Germinal center (tissue), 1 donor: Measurements from ENCODE around the gene RPS27A.
"Not testable (repeated sequence)": the region's sequence is repeated elsewhere in the genome, so short reads cannot be mapped to it uniquely, and the experiment has no call there.

Experiments
- DNase-seq: peaks from one replicate; pipeline ENCODE4 v3.0.0; 2012; ENCODE audit warnings: mixed read lengths, low spot score

The RPS27A gene

DNA sequence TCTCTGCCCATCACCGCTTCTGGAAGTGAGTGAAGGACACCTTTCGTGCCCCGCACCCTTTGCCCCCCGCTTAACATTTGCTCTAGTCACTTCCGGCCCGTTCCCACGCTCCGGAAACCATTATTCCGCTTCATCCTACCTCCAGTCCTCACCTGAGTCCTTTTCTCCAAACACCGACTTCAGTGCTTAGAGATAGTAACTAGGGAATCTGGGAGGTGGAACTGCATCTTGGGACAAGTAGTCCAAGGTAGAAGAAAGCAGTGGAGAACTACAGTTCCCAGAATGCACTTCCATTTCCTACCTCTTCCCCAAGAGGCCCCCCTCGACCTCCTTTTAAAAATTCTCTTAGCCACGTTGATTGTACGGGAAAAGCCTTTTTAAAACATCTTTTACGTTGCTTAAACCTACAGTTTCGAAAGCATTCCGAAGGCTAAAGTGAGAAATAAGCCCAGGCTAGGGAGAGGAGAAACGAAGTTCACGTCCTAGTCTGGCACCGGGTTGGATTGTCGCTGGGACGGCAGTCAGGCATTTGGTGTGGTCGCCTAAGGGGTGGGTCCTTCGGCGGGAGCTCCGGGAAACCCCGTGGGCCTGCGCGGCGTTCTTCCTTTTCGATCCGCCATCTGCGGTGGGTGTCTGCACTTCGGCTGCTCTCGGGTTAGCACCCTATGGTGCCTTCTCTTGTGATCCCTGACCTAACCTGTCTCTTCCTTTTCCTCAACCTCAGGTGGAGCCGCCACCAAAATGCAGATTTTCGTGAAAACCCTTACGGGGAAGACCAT is at the start of gene RPS27A, which contains the start of gene CLHC1:
RPS27A (plus strand) TSS at position 605 of the 779 bp plus-strand sequence; CDS start at position 742, 137 bp downstream.
CLHC1 (minus strand) TSS at position 210 of the 779 bp plus-strand sequence. CDS start 9,882 bp downstream, outside the sequence.
- peak; percentile 88 for DNase-seq

DNA sequence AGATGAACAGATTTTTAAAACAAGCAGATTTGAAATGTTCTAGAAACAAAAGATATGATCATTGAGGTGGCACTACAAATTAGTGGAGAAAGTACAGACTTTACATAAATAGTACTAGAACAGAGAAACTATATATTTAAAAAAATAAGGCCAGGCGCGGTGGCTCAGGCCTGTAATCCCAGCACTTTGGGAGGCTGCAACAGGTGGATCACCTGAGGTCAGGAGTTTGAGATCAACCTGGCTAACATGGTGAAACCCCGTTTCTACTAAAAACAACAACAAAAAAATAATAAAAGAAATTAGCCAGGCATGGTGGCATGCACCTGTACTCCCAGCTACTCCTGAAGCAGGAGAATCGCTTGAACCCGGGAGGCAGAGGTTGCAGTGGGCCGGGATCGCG is 45.7 kb upstream of the RPS27A start:
- not testable (repeated sequence) for DNase-seq

DNA sequence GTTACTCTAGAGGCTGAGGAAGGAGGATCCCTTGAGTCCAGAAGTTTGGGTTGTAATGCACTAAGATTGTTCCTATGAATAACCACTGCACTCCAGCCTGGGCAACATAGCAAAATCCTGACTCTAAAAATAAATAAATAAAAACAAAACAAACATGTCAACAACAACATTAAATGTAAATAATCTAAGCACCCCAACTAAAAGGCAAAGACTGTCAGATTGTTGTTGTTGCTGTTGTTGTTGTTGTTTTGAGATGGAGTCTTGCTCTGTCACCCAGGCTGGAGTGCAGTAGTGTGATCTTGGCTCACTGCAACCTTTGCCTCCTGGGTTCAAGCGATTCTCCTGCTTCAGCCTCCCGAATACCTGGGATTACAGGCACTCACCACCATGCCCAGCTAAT is 40.6 kb upstream of the RPS27A start:
- not testable (repeated sequence) for DNase-seq

DNA sequence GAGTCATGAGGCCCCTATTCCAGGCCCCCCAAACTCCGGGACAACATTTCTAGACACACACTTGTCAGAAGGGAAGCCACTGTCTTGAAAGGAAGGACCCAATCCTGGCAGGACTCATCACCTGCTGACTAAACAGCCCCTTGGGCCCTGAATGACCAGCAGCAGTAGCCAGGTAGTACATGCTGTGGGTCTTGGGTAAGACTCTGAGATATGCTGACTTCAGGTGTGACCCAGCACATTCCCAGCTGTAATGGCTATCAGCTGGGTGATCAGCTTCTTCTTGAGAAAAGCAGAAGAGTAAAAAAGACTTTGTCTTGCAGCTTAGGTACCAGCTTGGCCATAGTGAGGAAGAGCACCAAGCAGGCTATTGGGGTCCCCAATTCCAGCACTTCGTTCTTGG is 36.0 kb upstream of the RPS27A start:
- DNase-seq: no peak

DNA sequence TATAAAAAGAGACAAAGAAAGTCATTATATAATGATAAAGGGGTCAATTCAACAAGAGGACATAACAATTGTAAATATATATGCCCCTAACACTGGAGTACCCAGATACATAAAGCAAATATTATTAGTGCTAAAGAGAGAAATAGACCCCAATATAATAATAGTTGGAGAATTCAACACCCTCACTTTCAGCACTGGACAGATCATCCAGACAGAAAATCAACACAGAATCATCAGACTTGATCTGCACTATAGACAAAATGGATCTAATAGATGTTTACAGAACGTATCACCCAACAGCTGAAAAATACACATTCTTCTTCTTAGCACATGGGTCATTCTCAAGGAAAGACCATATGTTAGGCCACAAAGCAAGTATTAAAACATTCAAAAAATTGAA is 32.1 kb upstream of the RPS27A start:
- DNase-seq: no peak

DNA sequence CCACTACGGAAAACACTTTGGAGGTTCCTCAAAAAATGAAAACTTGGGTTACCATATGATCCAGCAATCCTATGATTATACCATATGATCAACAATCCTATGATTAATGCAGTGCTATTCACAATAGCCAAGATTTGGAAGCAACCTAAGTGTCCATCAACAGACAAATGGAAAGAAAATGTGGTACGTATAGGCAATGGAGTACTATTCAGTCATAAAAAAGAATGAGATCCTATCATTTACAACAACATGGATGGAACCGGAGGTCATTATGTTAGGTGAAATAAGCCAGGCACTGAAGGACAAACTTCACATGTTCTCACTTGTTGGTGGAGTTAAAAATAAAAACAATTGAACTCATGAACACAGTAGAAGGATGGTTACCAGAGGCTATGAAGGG is 28.0 kb upstream of the RPS27A start:
- DNase-seq: no peak

DNA sequence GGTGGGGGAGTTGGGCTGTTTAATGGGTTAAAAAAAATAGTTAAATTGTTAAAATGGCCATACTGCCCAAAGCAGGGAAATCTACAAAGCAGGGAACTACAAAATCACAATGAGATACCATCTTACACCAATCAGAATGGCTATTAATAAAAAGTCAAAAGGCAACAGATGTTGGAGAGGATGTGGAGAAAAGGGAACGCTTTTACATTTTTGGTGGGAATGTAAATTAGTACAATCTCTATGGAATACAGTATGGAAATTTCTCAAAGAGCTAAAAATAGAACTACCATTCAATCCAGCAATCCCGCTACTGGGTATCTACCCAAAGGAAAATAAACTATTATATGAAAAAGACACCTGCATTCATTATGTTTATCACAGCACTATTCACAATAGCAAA is 27.5 kb upstream of the RPS27A start:
- DNase-seq: no peak

DNA sequence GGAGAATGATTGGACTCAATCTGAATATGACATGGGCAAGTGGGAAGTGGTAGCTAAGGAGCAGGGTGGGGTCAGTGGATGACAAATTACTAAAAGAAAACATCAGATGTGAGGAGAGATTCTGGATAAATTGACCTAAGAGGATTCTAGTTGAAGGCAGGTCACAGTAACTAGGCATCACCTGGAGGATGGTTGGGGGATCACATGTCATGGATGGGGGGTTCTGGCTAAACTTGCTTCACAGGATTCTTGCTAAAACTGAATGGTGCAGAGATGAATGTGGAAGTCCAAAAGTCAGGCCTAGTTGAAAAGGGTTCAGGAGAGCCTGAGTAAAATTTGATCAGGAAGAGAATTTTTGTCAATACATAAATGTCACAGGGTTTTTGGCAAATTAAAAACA is 18.7 kb upstream of the RPS27A start:
- no peak for DNase-seq

DNA sequence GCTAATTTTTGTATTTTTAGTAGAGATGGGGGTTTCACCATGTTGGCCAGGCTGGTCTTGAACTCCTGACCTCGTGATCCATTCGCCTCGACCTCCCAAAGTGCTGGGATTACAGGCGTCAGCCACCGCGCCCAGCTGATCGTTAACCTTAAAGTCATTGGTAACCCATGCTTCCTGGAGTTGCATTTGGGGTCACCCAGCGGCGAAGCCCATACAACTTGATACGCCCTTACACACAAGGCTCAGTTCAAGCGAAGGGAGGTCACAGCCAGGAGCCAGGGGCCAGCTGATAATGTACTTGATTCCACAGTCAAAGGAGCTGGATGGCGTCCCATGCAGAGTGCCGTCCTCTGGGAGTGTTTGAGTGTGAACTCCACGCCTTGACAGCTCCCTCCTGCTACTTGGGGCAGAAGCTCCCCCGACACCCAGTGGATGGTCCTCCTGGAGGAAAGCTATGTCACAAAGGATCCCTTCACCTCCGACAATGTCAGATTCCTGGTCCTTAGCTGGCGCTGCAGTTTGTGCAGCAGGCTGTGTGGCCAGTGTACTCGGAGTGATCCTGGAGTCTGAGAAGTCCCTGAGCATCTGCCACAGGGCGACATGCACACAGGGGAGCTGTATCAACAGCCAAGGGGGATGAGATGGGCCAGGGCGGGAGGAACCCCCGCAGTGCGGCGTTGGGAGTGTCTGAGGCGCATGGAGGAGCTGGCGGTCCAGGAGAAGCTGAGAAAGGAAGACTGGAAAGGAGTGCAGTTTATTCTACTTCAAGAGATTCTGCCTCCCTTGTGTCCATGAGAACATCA is 8.3 kb upstream of the RPS27A start:
- DNase-seq: no peak

DNA sequence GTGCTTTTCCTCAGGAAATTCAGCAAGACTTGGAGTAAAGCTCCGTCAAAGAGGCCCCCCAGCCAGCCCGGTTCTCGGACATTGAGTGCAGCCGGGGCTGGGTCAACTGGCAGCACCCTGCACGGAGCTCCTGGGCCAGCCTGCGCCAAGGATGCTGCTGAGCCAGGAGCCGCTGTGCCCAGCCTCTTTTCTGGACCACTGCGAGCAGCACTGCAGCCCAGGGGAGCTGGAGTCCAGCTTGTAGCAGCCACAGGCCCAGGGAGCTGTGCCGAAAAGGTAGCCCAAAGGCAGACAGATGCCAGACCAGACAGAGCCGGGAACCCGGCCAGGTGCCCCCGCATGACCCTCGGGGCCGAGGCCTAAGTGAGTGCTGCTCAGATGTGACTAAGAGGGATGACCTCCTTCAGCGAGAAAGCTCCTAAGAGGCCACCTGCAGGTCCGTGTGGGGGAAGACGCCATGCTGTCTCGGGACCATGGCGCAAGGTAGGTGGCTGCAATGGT is 7.7 kb upstream of the RPS27A start:
- DNase-seq: no peak

DNA sequence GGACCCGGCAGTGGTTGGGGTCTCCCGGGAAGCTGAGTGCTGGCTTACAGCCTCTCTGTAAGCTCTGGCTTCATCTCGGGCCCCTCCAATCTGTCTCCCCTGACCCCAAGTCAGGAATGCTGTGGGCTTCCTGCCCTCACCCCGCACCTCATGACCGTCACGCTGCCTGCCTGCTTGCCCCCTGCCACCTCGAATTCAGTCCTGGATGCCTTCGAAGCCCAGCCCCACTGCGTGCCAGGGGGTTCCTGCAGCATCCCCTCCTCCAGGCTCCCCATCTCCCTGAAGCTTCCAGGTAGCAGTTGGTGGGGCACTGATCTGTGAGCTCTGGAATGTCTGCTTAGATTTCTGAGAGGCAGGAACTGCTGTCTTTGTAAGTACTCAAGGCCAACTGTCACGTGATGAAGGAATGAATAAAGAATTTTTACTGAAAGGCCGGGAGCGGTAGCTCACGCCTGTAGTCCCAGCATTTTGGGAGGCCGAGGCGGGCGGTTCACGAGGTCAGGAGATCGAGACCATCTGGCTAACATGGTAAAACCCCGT is 6.9 kb upstream of the RPS27A start:
- no peak for DNase-seq

DNA sequence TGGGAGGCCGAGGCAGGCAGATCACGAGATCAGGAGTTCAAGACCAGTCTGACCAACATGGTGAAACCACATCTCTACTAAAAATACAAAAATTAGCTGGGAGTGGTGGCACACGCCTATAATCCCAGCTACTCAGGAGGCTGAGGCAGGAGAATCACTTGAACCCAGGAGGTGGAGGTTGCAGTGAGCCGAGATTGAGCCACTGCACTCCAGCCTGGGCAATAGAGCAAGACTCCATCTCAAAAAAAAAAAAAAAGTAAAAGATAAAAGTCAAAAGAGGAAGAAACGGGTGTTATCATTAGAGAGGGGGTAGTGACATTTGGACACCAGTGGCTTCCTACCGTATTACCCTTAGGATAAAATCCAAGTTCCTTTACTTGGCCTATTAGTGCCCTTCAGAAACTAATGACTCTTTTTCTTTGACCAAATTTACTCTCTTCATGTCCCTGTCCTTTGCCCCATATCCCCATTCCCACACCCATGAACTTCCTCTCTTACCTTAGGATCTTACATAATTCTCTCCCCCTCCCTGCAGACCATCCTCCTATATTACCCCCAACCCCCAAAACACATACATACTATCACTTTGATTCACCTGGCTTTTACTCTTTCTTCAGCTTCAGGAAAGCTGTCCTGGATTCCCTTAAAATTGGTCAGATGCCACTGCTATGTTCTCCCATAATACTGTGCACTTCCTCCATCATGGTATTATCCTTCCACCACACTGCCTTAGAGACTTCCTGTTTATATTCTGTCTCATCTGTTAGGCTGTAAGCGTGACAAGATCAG is 4.9 kb upstream of the RPS27A start:
- not testable (repeated sequence) for DNase-seq

DNA sequence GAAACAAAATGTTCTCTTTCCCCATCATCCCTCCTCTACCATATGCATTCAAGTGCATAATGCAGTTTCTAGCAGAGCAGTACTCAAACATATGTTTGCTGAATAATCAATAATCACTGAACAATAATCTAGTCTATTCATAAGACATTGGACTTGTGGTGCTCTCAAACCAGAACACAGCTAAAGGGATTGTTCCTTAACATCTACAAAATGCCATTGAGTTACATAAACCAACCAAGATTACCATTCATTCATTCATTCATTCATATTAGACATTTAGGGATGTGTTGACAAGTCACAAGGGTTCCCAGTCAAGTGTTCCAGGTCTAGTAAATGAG is 4.3 kb upstream of the RPS27A start:
- no peak for DNase-seq

DNA sequence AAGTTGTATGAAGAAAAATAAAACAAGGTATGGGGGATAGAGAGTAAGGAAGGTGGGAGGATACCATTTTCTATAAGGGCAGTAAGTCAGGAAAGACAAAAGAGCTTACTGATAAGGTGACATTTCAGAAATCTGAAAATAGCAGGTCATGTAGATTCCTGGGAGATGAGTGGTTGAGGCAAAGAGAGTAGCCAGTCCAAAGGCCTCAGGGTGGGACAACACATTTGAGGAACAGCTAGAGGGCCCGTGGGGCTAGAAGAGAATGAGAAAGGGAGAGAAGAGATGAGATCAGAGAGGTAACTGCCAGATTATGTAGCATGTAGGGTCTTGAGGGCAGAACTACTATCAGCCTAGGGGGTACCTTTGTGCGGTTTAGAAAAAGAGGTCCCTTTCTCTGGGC is 3.3 kb upstream of the RPS27A start:
- DNase-seq: no peak

DNA sequence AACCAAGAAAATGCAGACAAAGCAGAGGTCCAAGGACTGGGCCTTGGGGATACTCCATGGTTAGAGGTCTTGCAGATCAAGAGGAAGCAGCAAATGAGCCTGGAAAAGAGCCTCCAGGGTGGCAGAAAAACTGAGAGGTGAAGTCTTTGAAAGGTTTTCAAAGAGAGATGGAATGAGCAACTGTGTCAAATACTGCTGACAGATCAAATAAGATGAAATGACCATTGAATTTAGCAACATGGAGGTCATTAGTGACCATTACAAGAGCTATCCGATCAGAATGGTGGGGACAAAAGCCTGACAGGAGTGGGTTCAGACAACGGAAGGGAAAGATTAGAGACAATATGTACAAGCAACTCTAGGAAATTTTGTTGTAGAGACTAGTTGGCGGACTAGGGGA is 1.9 kb upstream of the RPS27A start:
- DNase-seq: no peak

DNA sequence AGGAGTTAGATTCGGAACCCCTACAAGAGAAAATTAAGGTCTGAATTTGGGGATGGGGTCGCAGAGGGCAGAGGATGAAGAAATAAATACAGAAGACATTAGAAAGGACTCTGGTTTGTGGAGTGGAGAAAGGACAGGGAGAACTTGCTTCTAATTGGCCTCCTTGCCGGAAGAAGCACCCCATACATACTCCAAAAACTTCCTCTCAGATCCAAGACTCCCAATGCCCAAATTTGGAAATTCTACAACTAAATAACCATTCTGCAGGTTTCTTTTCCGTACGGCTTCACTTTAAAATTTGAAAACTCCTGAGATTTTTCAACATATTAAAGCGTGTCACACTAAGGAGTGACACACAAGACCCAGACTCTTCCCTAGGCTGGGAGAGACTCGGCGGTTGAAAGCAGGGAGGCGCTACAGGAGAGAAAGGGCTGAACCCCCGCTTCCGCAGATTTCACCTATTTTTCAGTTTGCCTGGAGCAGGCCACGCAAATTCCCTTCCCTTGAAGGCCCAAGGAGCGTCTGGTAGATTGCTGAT is 873 bp upstream of the RPS27A start:
- no peak for DNase-seq

DNA sequence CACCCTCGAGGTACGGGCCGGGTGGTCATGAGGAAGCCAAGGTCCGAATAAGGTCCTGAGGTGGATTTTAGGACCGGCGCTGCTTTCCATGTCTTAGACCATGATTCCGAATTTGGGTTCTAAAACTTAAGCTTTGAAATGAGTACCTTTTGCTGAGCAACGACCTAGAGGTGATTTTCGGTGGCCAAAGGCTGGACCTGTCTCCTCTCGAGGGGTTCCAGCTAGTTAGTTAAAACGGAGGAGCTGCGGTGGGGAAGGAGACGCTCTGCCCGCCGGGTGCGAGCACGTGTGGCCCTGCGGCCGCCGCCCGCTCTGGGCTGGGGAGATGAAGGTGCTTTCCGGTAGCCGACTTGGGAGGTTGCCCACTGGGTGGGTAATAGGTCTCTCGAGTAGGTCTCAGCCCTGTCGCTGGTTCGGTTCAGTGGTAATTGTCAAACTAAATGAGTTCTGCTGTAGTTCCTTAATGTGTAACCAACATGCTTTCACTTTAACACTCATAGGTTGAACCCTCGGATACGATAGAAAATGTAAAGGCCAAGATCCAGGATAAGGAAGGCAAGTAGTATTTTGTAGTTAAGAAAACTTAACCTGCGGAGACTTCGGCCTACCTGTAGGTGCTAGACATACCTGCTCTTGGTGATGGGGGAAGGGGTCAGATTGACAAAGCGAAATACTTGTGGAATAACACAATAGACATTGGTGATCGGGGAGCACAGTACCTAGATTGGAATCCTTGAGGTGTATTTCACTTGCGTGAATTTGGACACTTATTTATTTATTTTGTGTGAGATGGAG is 572 bp downstream of the RPS27A start:
- peak; percentile 54 for DNase-seq

DNA sequence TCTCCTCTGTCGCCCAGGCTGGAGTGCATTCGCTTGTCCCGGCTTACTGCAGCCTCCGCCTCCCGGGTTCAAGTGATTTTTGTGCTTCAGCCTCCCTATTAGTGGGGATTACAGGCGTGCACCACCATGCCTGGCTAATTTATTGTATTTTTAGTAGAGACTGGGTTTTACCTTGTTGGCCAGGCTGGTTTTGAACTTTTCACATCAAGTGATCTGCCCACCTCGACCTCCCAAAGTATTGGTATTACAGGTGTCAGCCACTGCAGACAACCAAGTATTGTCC is 1.1 kb downstream of the RPS27A start:
- DNase-seq: no peak

DNA sequence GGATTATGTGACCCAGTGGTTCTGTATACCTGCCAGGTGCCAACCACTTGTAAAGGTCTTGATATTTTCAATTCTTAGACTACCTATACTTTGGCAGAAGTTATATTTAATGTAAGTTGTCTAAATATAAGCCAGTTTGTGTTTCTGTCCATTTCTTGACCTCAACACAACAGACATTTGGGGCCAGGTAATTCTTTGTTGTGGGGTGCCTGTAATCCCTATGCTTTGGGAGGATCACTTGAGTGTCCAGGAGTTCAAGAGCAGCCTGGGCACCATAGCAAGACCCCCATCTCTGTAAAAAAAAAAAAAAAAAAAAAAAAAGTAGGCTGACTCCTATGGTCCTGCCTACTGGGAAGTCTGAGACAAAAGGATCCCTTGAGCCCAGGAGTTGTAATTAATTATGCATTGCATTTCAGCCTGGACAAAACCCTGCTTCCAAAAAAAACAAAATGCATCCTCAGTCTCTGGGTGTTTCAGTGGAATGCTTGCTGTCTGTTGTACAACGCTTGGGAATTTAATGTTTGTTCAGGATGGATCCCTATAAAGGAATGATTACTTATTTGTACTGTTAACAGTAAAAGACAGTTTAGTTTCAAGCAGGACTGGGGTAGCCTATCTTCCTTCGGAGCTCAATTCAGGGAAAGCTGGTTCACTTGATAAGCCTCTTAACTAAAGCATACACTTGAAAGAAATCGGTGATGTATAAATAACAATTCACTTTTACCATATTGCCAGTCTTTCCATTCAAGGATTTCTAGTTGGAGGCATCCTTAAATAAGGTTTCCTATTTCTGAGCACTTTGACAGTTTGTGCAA is 3.4 kb downstream of the RPS27A start:
- no peak for DNase-seq

DNA sequence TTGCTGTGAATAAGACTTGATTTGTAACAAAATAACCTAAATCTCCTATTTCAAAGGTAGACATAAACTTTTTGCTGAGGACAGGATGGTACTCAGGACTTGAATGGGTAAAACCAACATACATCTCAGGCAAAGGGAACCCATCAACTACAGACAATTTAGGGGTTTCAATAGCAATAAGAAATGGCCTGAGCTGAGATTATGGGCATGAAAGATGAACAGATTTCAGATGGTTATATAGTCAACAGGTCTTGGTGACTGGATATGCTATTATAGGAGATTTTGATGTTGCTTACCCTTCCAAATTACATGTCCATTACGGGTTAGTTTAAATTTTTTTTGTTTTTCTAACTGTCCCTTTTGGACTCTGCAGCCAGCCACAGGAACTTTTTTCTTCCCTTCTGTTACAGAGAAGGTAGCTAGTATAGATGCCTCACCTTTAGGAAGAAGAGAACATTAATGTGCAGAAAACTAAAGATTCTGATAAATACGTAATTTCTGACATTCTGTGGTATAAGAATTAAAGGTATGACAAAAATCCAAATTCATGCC is 4.6 kb downstream of the RPS27A start:
- no peak for DNase-seq
